Measurements from ENCODE around the gene GUCA1A. TPM values are rescaled to one million over a fixed set of nuclear protein-coding genes. Genes with fewer than 3 reads are reported as not detected.

Gene GUCA1A
- total RNA-seq, 1 experiment from 2014 or later: not detected

DNA sequence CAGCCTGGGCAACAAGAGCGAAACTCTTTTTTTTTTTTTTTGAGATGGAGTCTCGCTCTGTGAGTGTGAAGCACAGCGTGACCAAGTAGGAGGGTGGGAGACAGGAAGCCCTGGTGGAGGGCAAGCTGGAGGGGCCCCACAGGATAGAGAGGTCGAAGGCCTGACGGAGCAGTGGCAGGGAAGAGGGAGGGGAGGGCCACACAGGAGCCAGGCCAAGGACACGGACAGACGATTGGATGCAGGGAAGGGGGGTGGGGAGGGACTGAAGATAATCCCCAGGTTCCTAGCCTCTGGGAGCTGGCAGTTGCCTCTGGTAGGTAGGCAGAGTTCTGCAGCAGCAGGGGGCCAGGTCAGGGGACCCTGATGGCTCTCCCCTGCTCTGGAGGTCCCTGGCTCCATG is 10.8 kb upstream of the GUCA1A start:
- BruUV-seq (replicated peaks): no TSS peak

DNA sequence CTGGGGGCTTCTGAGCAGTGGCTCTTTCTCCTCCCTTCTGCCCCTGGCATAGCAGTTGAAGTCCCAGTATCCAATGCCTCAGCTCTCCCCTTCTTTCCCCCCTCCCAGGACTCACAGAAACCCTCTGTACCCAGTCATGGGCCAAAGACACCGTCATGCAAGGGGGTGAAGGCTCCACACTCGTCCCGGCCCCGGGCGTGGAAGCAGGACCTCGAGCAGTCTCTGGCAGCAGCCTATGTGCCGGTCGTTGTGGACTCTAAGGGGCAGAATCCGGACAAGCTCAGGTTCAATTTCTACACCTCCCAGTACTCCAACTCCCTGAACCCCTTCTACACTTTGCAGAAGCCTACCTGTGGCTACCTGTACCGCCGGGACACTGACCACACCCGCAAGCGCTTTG is 10.4 kb upstream of the GUCA1A start:
- Histone ChIP-seq H3K27me3 (ENCODE audit: low read length) (no peaks in the 10 kb centered on the region), H3K9me2 (replicated peaks; ENCODE audit: low read length) (no peaks in the 10 kb centered on the region), H3F3A (ENCODE audit: low read length, unreplicated experiment) (no peaks in the 10 kb centered on the region), H3K9ac (ENCODE audit: low read length) (no peak overlapping the region), H3K36me3 (ENCODE audit: low read depth, low read length) (no peaks in the 10 kb centered on the region), H3K4me1 (ENCODE audit: insufficient read depth, low read length) (peaks cover 8% of the 10 kb centered on the region), H3K27ac (ENCODE audit: low read length) (no peak overlapping the region), H3K9me3 (ENCODE audit: low read length) (no peaks in the 10 kb centered on the region), H3K79me2 (ENCODE audit: low read length) (no peaks in the 10 kb centered on the region), H2AFZ (ENCODE audit: low read length) (no peak overlapping the region), H4K20me1 (ENCODE audit: low read length) (no peaks in the 10 kb centered on the region), H3K4me3 (ENCODE audit: low read length) (no peak overlapping the region), H3K4me2 (ENCODE audit: low read length) (no peak overlapping the region)
- POLR2A ChIA-PET (ENCODE audit: unreplicated experiment): no interaction called here
- TF ChIP-seq, protein P1, sequence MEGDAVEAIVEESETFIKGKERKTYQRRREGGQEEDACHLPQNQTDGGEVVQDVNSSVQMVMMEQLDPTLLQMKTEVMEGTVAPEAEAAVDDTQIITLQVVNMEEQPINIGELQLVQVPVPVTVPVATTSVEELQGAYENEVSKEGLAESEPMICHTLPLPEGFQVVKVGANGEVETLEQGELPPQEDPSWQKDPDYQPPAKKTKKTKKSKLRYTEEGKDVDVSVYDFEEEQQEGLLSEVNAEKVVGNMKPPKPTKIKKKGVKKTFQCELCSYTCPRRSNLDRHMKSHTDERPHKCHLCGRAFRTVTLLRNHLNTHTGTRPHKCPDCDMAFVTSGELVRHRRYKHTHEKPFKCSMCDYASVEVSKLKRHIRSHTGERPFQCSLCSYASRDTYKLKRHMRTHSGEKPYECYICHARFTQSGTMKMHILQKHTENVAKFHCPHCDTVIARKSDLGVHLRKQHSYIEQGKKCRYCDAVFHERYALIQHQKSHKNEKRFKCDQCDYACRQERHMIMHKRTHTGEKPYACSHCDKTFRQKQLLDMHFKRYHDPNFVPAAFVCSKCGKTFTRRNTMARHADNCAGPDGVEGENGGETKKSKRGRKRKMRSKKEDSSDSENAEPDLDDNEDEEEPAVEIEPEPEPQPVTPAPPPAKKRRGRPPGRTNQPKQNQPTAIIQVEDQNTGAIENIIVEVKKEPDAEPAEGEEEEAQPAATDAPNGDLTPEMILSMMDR (conservative IDR thresholded peaks at IDR 0.05; ENCODE audit: low read depth, low read length): no peak
- TF ChIP-seq EZH2 (IDR thresholded peaks at IDR 0.05; ENCODE audit: low read length, unreplicated experiment): no peak
- no peak for TF ChIP-seq EZH2phosphoT487 (IDR thresholded peaks at IDR 0.05; ENCODE audit: borderline replicate concordance, low read length)
- DNase-seq: no peak
- ATAC-seq: no peak
- BruUV-seq (replicated peaks): no TSS peak
- CTCF ChIA-PET: interaction anchor here (0.5 kb wide), 1 partner anchor 43 kb away, joined by 6 read pairs; no protein-coding TSS in a partner anchor
- intact Hi-C loops (cut with micrococcal nuclease): no loop called here

More for the DNA sequence above, 10.8 kb upstream of the GUCA1A start:
- Histone ChIP-seq H3K9me3 (ENCODE audit: low read length) (no peaks in the 10 kb centered on the region), H3K4me1 (ENCODE audit: insufficient read depth, low read length) (peaks cover 8% of the 10 kb centered on the region), H3K27me3 (ENCODE audit: low read length) (no peaks in the 10 kb centered on the region), H3K9ac (ENCODE audit: low read length) (no peak overlapping the region), H3F3A (ENCODE audit: low read length, unreplicated experiment) (no peaks in the 10 kb centered on the region), H3K79me2 (ENCODE audit: low read length) (no peaks in the 10 kb centered on the region), H2AFZ (ENCODE audit: low read length) (no peak overlapping the region), H3K27ac (ENCODE audit: low read length) (no peak overlapping the region), H3K4me2 (ENCODE audit: low read length) (no peak overlapping the region), H3K36me3 (ENCODE audit: low read depth, low read length) (no peaks in the 10 kb centered on the region), H3K9me2 (replicated peaks; ENCODE audit: low read length) (no peaks in the 10 kb centered on the region), H3K4me3 (ENCODE audit: low read length) (no peak overlapping the region), H4K20me1 (ENCODE audit: low read length) (no peaks in the 10 kb centered on the region)
- ATAC-seq (no peak), DNase-seq (no peak)
- intact Hi-C loops (cut with micrococcal nuclease): no loop called here
- ChIA-PET CTCF (no interaction called here), POLR2A (ENCODE audit: unreplicated experiment) (no interaction called here)
- TF ChIP-seq EZH2phosphoT487 (IDR thresholded peaks at IDR 0.05; ENCODE audit: borderline replicate concordance, low read length) (no peak), EZH2 (IDR thresholded peaks at IDR 0.05; ENCODE audit: low read length, unreplicated experiment) (no peak)
- TF ChIP-seq, protein P1 (conservative IDR thresholded peaks at IDR 0.05; ENCODE audit: low read depth, low read length): no peak

DNA sequence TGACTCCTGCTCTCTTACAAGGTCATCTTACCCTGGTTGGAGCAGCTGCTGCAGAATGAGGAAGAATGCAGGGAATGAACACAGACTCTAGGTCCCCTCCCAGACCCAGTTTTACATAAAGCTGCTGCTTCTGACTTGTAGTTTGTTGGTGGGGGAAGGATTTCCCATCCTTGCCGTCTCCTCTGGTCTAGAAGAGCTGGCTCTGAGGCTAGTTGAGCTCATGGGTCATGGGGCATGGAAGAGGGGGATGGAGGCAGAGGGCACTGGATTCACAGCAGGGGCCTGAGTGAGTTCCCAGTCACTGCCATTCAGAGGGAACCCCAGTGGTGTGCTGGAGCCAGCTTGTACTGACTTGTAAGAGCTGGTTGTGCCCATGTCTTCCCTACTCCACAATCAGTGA is 9.2 kb upstream of the GUCA1A start:
- POLR2A ChIA-PET (ENCODE audit: unreplicated experiment): interaction anchor here (0.6 kb wide), 1 partner anchor 27 kb away, joined by 5 read pairs; no protein-coding TSS in a partner anchor

More for the DNA sequence above, 9.2 kb upstream of the GUCA1A start:
- ATAC-seq: no peak
- Histone ChIP-seq H3K36me3 (ENCODE audit: low read depth, low read length) (no peaks in the 10 kb centered on the region), H3K9me2 (replicated peaks; ENCODE audit: low read length) (no peaks in the 10 kb centered on the region), H3K4me2 (ENCODE audit: low read length) (no peak overlapping the region), H3K4me1 (ENCODE audit: insufficient read depth, low read length) (peaks cover 8% of the 10 kb centered on the region), H3K9me3 (ENCODE audit: low read length) (no peaks in the 10 kb centered on the region), H3F3A (ENCODE audit: low read length, unreplicated experiment) (no peaks in the 10 kb centered on the region), H3K4me3 (ENCODE audit: low read length) (no peak overlapping the region), H3K27me3 (ENCODE audit: low read length) (no peaks in the 10 kb centered on the region), H2AFZ (ENCODE audit: low read length) (no peak overlapping the region), H4K20me1 (ENCODE audit: low read length) (no peaks in the 10 kb centered on the region), H3K79me2 (ENCODE audit: low read length) (no peaks in the 10 kb centered on the region), H3K27ac (ENCODE audit: low read length) (no peak overlapping the region), H3K9ac (ENCODE audit: low read length) (no peak overlapping the region)
- CTCF ChIA-PET: interaction anchor here (1.3 kb wide), 1 partner anchor 64 kb away, joined by 6 read pairs; no protein-coding TSS in a partner anchor
- DNase-seq: no peak
- intact Hi-C loops (cut with micrococcal nuclease): no loop called here
- no TSS peak for BruUV-seq (replicated peaks)
- TF ChIP-seq EZH2phosphoT487 (IDR thresholded peaks at IDR 0.05; ENCODE audit: borderline replicate concordance, low read length): no peak
- TF ChIP-seq, protein P1 (conservative IDR thresholded peaks at IDR 0.05; ENCODE audit: low read depth, low read length): no peak
- no peak for TF ChIP-seq EZH2 (IDR thresholded peaks at IDR 0.05; ENCODE audit: low read length, unreplicated experiment)
